ENCODE data around the gene IFIT5.

IFIT5 gene

DNA sequence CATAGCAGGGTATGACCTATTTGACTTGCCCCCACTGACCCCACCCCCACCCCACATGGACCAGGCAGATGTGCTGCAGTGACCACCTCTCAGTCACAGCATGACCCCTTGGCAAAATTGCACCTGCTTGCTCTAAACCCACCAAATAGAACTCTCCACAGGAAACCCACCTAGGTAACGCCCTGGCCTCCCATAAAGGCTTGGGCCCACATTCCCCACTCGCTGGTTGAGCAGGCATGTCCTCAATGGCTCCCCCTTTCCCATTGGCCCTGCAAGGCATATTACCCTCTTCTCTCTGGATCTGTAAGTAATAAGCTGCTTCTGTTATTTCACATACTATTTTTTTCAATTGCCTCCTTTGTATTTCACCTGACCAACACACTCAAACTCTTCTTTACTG is 19.2 kb upstream of the IFIT5 start:
- Histone ChIP-seq H2AFZ (ENCODE audit: low read length) (no peak overlapping the region), H3K4me2 (ENCODE audit: low read depth, low read length, poor library complexity, severe bottlenecking) (no peak overlapping the region), H3K36me3 (ENCODE audit: insufficient read depth, low read length) (no peaks in the 10 kb centered on the region), H4K20me1 (ENCODE audit: insufficient read depth, low read length, poor library complexity, severe bottlenecking) (no peaks in the 10 kb centered on the region), H3K79me2 (ENCODE audit: insufficient read depth, low read length) (no peaks in the 10 kb centered on the region), H3F3A (ENCODE audit: low read depth) (no peaks in the 10 kb centered on the region), H3K4me1 (ENCODE audit: insufficient read depth, low read length, poor library complexity, severe bottlenecking) (peaks cover 15% of the 10 kb centered on the region), H3K9me2 (replicated peaks; ENCODE audit: low read depth, low read length) (no peaks in the 10 kb centered on the region), H3K27me3 (ENCODE audit: insufficient read depth, low read length, poor library complexity, severe bottlenecking) (no peaks in the 10 kb centered on the region), H3K9ac (ENCODE audit: low read depth, low read length, poor library complexity, severe bottlenecking) (no peak overlapping the region), H3K9me3 (ENCODE audit: insufficient read depth, low read depth, low read length) (no peaks in the 10 kb centered on the region), H3K4me3 (ENCODE audit: low read length, poor library complexity, severe bottlenecking) (no peak overlapping the region)
- TF ChIP-seq CTCF (conservative IDR thresholded peaks at IDR 0.05; ENCODE audit: low read length): no peak

DNA sequence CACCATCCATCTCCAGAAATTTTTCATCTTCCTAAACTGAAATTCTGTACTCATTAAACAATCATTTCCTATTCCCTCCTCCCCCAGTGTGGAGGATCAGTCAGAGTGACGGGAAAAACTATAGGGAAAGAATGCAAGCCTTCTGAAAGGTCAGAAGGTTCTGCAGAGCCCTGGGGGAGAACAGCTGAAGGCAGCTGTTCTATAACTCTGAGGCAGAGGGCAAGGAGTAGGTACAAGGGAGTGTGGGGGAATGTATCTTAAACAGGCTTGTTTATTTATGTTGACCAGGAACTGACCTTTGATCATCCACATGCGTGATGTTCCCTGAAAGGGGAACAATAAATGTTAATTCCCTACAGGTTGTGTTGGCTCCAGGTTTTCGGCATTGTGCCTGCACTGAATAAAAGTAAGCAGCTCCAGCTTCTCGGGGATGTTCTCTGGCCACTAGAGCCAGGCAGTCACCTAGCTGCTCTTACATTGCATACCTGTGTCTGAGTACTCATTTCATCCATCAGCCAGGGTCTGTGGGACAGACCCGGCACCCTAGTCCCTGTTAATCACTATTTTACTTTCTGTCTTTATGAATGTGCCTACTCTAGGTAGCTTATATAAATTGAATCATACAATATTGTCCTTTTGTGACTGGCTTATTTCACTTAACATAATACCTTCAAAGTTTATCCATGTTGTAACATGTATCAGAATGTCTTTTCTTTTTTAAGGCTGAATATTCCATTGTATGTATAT is 16.2 kb upstream of the IFIT5 start:
- Histone ChIP-seq H2AFZ (ENCODE audit: low read length) (no peak overlapping the region), H3K9me2 (replicated peaks; ENCODE audit: low read depth, low read length) (no peaks in the 10 kb centered on the region), H3K27me3 (ENCODE audit: insufficient read depth, low read length, poor library complexity, severe bottlenecking) (no peaks in the 10 kb centered on the region), H3K4me3 (ENCODE audit: low read length, poor library complexity, severe bottlenecking) (no peak overlapping the region), H3K36me3 (ENCODE audit: insufficient read depth, low read length) (no peaks in the 10 kb centered on the region), H3K79me2 (ENCODE audit: insufficient read depth, low read length) (no peaks in the 10 kb centered on the region), H3K9me3 (ENCODE audit: insufficient read depth, low read depth, low read length) (no peaks in the 10 kb centered on the region), H3K4me2 (ENCODE audit: low read depth, low read length, poor library complexity, severe bottlenecking) (no peak overlapping the region), H3K9ac (ENCODE audit: low read depth, low read length, poor library complexity, severe bottlenecking) (no peak overlapping the region), H3F3A (ENCODE audit: low read depth) (no peaks in the 10 kb centered on the region), H4K20me1 (ENCODE audit: insufficient read depth, low read length, poor library complexity, severe bottlenecking) (no peaks in the 10 kb centered on the region), H3K4me1 (ENCODE audit: insufficient read depth, low read length, poor library complexity, severe bottlenecking) (peaks cover 5% of the 10 kb centered on the region)
- TF ChIP-seq EZH2phosphoT487 (IDR thresholded peaks at IDR 0.05; ENCODE audit: borderline replicate concordance) (no peak), CTCF (conservative IDR thresholded peaks at IDR 0.05; ENCODE audit: low read length) (no peak)

GRCh38 chr10:89399956-89400355 is 14.4 kb upstream of the IFIT5 start:
- TF ChIP-seq EZH2phosphoT487 (IDR thresholded peaks at IDR 0.05; ENCODE audit: borderline replicate concordance): no peak
- TF ChIP-seq CTCF (conservative IDR thresholded peaks at IDR 0.05; ENCODE audit: low read length): no peak
- Histone ChIP-seq H3K9ac (ENCODE audit: low read depth, low read length, poor library complexity, severe bottlenecking) (no peak overlapping the region), H3K9me2 (replicated peaks; ENCODE audit: low read depth, low read length) (no peaks in the 10 kb centered on the region), H3F3A (ENCODE audit: low read depth) (no peaks in the 10 kb centered on the region), H3K79me2 (ENCODE audit: insufficient read depth, low read length) (no peaks in the 10 kb centered on the region), H3K4me2 (ENCODE audit: low read depth, low read length, poor library complexity, severe bottlenecking) (no peak overlapping the region), H2AFZ (ENCODE audit: low read length) (no peak overlapping the region), H3K36me3 (ENCODE audit: insufficient read depth, low read length) (no peaks in the 10 kb centered on the region), H4K20me1 (ENCODE audit: insufficient read depth, low read length, poor library complexity, severe bottlenecking) (no peaks in the 10 kb centered on the region), H3K4me1 (ENCODE audit: insufficient read depth, low read length, poor library complexity, severe bottlenecking) (no peaks in the 10 kb centered on the region), H3K27me3 (ENCODE audit: insufficient read depth, low read length, poor library complexity, severe bottlenecking) (no peaks in the 10 kb centered on the region), H3K4me3 (ENCODE audit: low read length, poor library complexity, severe bottlenecking) (no peak overlapping the region), H3K9me3 (ENCODE audit: insufficient read depth, low read depth, low read length) (no peaks in the 10 kb centered on the region)
